OCI-LY3 (cell line): ENCODE data around the gene CAPN10.

Experiments
- H2AFZ ChIP-seq: fragments of 200-600, 300-600 bp; shearing (Covaris generic); 2 replicates; pipeline ENCODE4 v1.6.0; 2014; ENCODE audit warnings: antibody characterized with exemption, low read depth, low read length
- H3K27ac ChIP-seq: fragments of 200-600, 300-600 bp; sonication (generic); 2 replicates; pipeline ENCODE4 v1.5.1; 2014; ENCODE audit warnings: mild to moderate bottlenecking, low read length, moderate library complexity, mixed read lengths
- H3K27me3 ChIP-seq: fragments of 200-600, 300-600 bp; sonication (generic); 2 replicates; pipeline ENCODE4 v1.6.1; 2014; ENCODE audit warnings: low read depth, low read length, mixed read lengths
- H3K36me3 ChIP-seq: fragments of 200-600, 300-600 bp; sonication (generic); replicated peaks from 2 replicates; pipeline ENCODE3; 2014; ENCODE audit warnings: low read depth, low read length, mixed read lengths
- H3K4me1 ChIP-seq: fragments of 300-600, 200-600 bp; sonication (generic); 2 replicates; pipeline ENCODE4 v1.6.1; 2014; ENCODE audit warnings: low read length, mixed read lengths
- H3K4me2 ChIP-seq: fragments of 200-600, 300-600 bp; sonication (generic); 2 replicates; pipeline ENCODE4 v1.6.1; 2014; ENCODE audit warnings: low read length, mixed read lengths
- H3K4me3 ChIP-seq: fragments of 300-600, 200-600 bp; sonication (generic); 2 replicates; pipeline ENCODE4 v1.5.1; 2014; ENCODE audit warnings: antibody characterized with exemption, mild to moderate bottlenecking, low read length, moderate library complexity
- H3K79me2 ChIP-seq: fragments of 300-600, 200-600 bp; shearing (Covaris generic); 2 replicates; pipeline ENCODE4 v1.6.1; 2014; ENCODE audit warnings: mild to moderate bottlenecking, low read length, mixed read lengths
- H3K9ac ChIP-seq: fragments of 300-600, 200-600 bp; shearing (Covaris generic); 2 replicates; pipeline ENCODE4 v1.6.0; 2014; ENCODE audit warnings: mild to moderate bottlenecking, low read length, moderate library complexity
- H3K9me3 ChIP-seq: fragments of 200-600, 300-600 bp; shearing (Covaris generic); 2 replicates; pipeline ENCODE4 v1.6.1; 2014; ENCODE audit warnings: low read length, mixed read lengths; ENCODE audit not compliant: insufficient read depth
- H4K20me1 ChIP-seq: fragments of 200-600, 300-600 bp; sonication (generic); 2 replicates; pipeline ENCODE4 v1.6.1; 2016; ENCODE audit warnings: low read length, mixed read lengths; ENCODE audit not compliant: insufficient read depth
- EZH2phosphoT487 ChIP-seq: fragments of 200-600 bp; shearing (Covaris generic); IDR thresholded peaks from 2 replicates; pipeline ENCODE4 v1.6.1; 2018; ENCODE audit warnings: antibody characterized with exemption, mixed run types, low read depth
- TF ChIP-seq, protein P1 (sequence below): fragments of 200-600, 300-600 bp; sonication (generic); IDR thresholded peaks from 2 replicates; pipeline ENCODE4 v1.5.1; 2014; ENCODE audit warnings: antibody characterized with exemption, low read length, low read depth

The CAPN10 gene

GRCh38 chr2:240643811-240644150, 57.2 kb downstream of the CAPN10 start:
- no peak overlapping the region for H3K27ac ChIP-seq
- H3K4me3 ChIP-seq = no peak overlapping the region
- H3K27me3 ChIP-seq = no peaks in the 10 kb centered on the region
- no peaks in the 10 kb centered on the region for H3K79me2 ChIP-seq
- no peaks in the 10 kb centered on the region for H3K9me3 ChIP-seq
- no peaks in the 10 kb centered on the region for H4K20me1 ChIP-seq
- no peaks in the 10 kb centered on the region for H3K4me1 ChIP-seq
- no peak overlapping the region for H3K9ac ChIP-seq
- H2AFZ ChIP-seq = no peak overlapping the region
- no peak overlapping the region for H3K4me2 ChIP-seq
- no peak for TF ChIP-seq EZH2phosphoT487
- TF ChIP-seq, protein P1, sequence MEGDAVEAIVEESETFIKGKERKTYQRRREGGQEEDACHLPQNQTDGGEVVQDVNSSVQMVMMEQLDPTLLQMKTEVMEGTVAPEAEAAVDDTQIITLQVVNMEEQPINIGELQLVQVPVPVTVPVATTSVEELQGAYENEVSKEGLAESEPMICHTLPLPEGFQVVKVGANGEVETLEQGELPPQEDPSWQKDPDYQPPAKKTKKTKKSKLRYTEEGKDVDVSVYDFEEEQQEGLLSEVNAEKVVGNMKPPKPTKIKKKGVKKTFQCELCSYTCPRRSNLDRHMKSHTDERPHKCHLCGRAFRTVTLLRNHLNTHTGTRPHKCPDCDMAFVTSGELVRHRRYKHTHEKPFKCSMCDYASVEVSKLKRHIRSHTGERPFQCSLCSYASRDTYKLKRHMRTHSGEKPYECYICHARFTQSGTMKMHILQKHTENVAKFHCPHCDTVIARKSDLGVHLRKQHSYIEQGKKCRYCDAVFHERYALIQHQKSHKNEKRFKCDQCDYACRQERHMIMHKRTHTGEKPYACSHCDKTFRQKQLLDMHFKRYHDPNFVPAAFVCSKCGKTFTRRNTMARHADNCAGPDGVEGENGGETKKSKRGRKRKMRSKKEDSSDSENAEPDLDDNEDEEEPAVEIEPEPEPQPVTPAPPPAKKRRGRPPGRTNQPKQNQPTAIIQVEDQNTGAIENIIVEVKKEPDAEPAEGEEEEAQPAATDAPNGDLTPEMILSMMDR = no peak
- no peaks in the 10 kb centered on the region for H3K36me3 ChIP-seq

DNA sequence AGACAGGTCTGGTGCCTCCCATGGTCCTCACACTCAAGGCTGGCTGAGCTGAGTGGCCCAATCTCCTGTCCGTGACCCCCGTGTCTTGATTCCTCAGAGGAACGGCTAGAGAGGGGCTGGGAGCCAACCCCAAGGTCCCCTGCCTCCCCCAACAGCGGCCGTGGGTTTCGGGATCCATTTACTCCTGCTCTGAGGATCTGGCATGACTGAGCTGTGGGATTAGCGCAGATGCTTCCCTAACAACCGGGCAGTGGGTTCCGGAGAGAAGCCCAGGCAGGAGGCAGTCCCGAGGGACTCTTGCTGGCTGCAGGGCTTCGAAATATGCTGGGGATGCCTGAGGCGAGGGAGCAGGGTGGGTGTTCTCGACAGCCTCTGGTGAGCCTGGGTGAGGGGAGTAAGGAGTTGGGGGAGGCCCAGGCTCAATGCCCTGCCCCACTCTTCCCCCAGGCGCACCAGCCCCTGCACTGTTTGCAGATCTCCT, 57.7 kb downstream of the CAPN10 start:
- Histone ChIP-seq H3K9ac (no peak overlapping the region), H3K79me2 (no peaks in the 10 kb centered on the region), H2AFZ (no peak overlapping the region), H3K9me3 (no peaks in the 10 kb centered on the region), H3K4me1 (no peaks in the 10 kb centered on the region), H3K4me2 (no peak overlapping the region), H4K20me1 (no peaks in the 10 kb centered on the region), H3K4me3 (no peak overlapping the region), H3K36me3 (no peaks in the 10 kb centered on the region), H3K27me3 (no peaks in the 10 kb centered on the region), H3K27ac (no peak overlapping the region)
- TF ChIP-seq, protein P1 = no peak
- no peak for TF ChIP-seq EZH2phosphoT487

DNA sequence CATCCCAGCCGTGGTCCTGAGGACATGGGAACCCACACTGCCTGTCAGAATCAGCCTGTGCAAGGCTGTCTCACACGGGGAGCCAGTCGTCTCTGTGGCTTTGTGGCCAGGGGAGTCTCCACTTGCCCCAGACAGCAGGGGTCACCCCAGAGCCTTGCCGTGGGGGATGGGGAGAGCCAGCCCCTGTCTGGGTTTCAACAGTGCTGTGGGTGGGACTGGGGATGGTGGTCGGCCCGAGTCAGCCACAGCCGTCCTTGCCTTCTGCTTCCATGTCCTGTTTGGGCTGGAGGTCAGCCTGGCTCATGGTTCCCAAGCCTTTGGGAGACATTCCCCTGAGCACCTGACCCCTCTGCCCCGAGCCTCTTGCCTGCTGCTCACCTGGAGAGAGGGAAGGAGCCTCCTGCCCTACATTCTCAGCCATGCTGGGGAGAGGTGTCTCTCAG, 58.3 kb downstream of the CAPN10 start:
- no peaks in the 10 kb centered on the region for H3K9me3 ChIP-seq
- no peaks in the 10 kb centered on the region for H3K36me3 ChIP-seq
- H3K79me2 ChIP-seq = no peaks in the 10 kb centered on the region
- H2AFZ ChIP-seq = no peak overlapping the region
- no peak overlapping the region for H3K9ac ChIP-seq
- H3K27me3 ChIP-seq = no peaks in the 10 kb centered on the region
- H4K20me1 ChIP-seq = no peaks in the 10 kb centered on the region
- H3K4me2 ChIP-seq = no peak overlapping the region
- TF ChIP-seq, protein P1 = no peak
- no peak for TF ChIP-seq EZH2phosphoT487
- H3K4me3 ChIP-seq = no peak overlapping the region
- no peak overlapping the region for H3K27ac ChIP-seq
- H3K4me1 ChIP-seq = no peaks in the 10 kb centered on the region

DNA sequence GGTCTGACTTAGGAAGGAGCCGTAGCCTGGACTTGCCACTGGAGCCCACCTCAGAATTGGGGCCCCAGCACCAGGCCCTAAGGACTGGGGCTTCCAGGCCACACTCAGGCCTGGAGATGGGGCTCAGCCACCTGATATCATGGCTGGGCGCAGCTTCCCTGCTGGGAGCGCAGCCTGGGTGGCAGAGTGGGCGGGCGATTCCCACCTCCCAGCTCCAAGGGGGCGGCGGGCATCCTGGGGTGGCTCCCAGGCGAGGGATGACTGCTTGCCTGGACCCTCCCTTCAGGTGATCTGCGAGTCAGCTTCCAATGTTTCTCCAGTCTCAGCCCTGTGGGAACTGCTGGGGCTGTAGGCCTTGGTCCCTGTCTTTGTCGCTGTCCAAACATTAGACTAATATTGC, 58.8 kb downstream of the CAPN10 start:
- no peaks in the 10 kb centered on the region for H3K9me3 ChIP-seq
- no peak overlapping the region for H2AFZ ChIP-seq
- no peaks in the 10 kb centered on the region for H3K79me2 ChIP-seq
- TF ChIP-seq, protein P1 = no peak
- no peak for TF ChIP-seq EZH2phosphoT487
- no peaks in the 10 kb centered on the region for H3K4me1 ChIP-seq
- no peak overlapping the region for H3K27ac ChIP-seq
- no peaks in the 10 kb centered on the region for H3K36me3 ChIP-seq
- no peaks in the 10 kb centered on the region for H3K27me3 ChIP-seq
- H3K4me2 ChIP-seq = no peak overlapping the region
- H3K4me3 ChIP-seq = no peak overlapping the region
- no peaks in the 10 kb centered on the region for H4K20me1 ChIP-seq
- no peak overlapping the region for H3K9ac ChIP-seq
